Activated CD8-positive, alpha-beta T cell treated with anti-CD3 and anti-CD28 coated beads for 36 hours (primary cell): ENCODE data around the gene TRIM25. TPM values are rescaled to one million over a fixed set of nuclear protein-coding genes. Genes with fewer than 3 reads are reported as not detected.

ENCODE experiments used
- ATAC-seq: fragments of 200-7000 bp; cut with Tn5 transposase; one replicate; pipeline ENCODE4 v1.10.0; 2021; ENCODE audit warnings: mild to moderate bottlenecking, moderate library complexity
- CTCF ChIA-PET: fragments of 350-600 bp; sonication (Branson Sonifier 250); formaldehyde crosslinking; loops from one replicate; lab custom pipeline; 2021; ENCODE audit warnings: antibody characterized with exemption; lab: Charles Lee
- POLR2A ChIA-PET: fragments of 350-600 bp; sonication (Branson Sonifier 250); formaldehyde crosslinking; loops from one replicate; lab custom pipeline; 2021; ENCODE audit warnings: antibody characterized with exemption; lab: Charles Lee
- DNase-seq: peaks from one replicate; pipeline ENCODE4 v3.0.0-alpha.2; 2020
- H3K27ac Mint-ChIP-seq: one replicate; pipeline ENCODE4 v1.8.0; 2021; ENCODE audit warnings: mild to moderate bottlenecking, mixed read lengths
- H3K27me3 Mint-ChIP-seq: one replicate; pipeline ENCODE4 v1.8.0; 2021; ENCODE audit warnings: mixed read lengths
- H3K36me3 Mint-ChIP-seq: one replicate; pipeline ENCODE4 v1.8.0; 2021; ENCODE audit warnings: low read depth, mixed read lengths
- H3K4me1 Mint-ChIP-seq: one replicate; pipeline ENCODE4 v1.8.0; 2021; ENCODE audit warnings: low read depth, mixed read lengths
- H3K4me3 Mint-ChIP-seq: one replicate; pipeline ENCODE4 v1.8.0; 2021; ENCODE audit warnings: mild to moderate bottlenecking, moderate library complexity, mixed read lengths
- H3K9me3 Mint-ChIP-seq: one replicate; pipeline ENCODE4 v1.8.0; 2021; ENCODE audit warnings: mixed read lengths
- CTCF ChIP-seq: fragments of 200-600 bp; IDR thresholded peaks from one replicate; pipeline ENCODE4 v1.8.0; 2022; ENCODE audit warnings: antibody characterized with exemption, mild to moderate bottlenecking
- intact Hi-C: fragments of 100-400 bp; cut with micrococcal nuclease; formaldehyde crosslinking; loops from one replicate; pipeline ENCODE4 v1.10.0; 2022
- total RNA-seq, 2 experiments: library from RNA; stranded (reverse); gene quantifications; one replicate each; pipeline ENCODE4 v1.2.3, GENCODE V29; 2021

The TRIM25 gene
- total RNA-seq, 2 experiments from 2014 or later, result 94.2 to 95.6 TPM

- H3K9me3 Mint-ChIP-seq, result peaks cover 12% of the 10 kb centered on the region
- no peak for TF ChIP-seq CTCF
- POLR2A ChIA-PET, result interaction anchor here (0.7 kb wide), 1 partner anchor 360 kb away, joined by 3 read pairs; no protein-coding TSS in a partner anchor
These were observed 14.7 kb upstream of the TRIM25 start for GRCh38 chr17:56928586-56928985.

GRCh38 chr17:56926704-56927103 lies 12.9 kb upstream of the TRIM25 start:
- POLR2A ChIA-PET, result no interaction called here
- ATAC-seq (no peak), DNase-seq (no peak)
- peaks cover 12% of the 10 kb centered on the region for H3K36me3 Mint-ChIP-seq
- no peak overlapping the region for H3K4me3 Mint-ChIP-seq
- peaks cover 12% of the 10 kb centered on the region for H3K9me3 Mint-ChIP-seq
- intact Hi-C loops, result no loop called here
- TF ChIP-seq CTCF, result no peak
- H3K27ac Mint-ChIP-seq, result no peak overlapping the region
- CTCF ChIA-PET, result no interaction called here
- no peaks in the 10 kb centered on the region for H3K4me1 Mint-ChIP-seq
- H3K27me3 Mint-ChIP-seq, result peaks cover 3% of the 10 kb centered on the region

More at GRCh38 chr17:56928586-56928985, 14.7 kb upstream of the TRIM25 start:
- DNase-seq (no peak), ATAC-seq (no peak)
- peaks cover 14% of the 10 kb centered on the region for H3K36me3 Mint-ChIP-seq
- intact Hi-C loops, result no loop called here
- H3K4me3 Mint-ChIP-seq, result no peak overlapping the region
- H3K27me3 Mint-ChIP-seq, result peaks cover 3% of the 10 kb centered on the region
- no peaks in the 10 kb centered on the region for H3K4me1 Mint-ChIP-seq
- CTCF ChIA-PET, result interaction anchor here (0.9 to 1.5 kb wide), 2 partner anchors 11 to 18 kb away, joined by 3 to 5 read pairs; no protein-coding TSS in a partner anchor
- H3K27ac Mint-ChIP-seq, result no peak overlapping the region

GRCh38 chr17:56926270-56926669 lies 12.4 kb upstream of the TRIM25 start:
- Mint-ChIP-seq H3K27me3 (peaks cover 3% of the 10 kb centered on the region), H3K36me3 (peaks cover 12% of the 10 kb centered on the region), H3K9me3 (peaks cover 11% of the 10 kb centered on the region), H3K4me1 (no peaks in the 10 kb centered on the region), H3K27ac (no peak overlapping the region), H3K4me3 (no peak overlapping the region)
- TF ChIP-seq CTCF, result no peak
- intact Hi-C loops, result no loop called here
- POLR2A ChIA-PET, result no interaction called here
- CTCF ChIA-PET, result interaction anchor here (0.8 kb wide), 1 partner anchor 13 kb away, joined by 3 read pairs; no protein-coding TSS in a partner anchor
- no peak for ATAC-seq
- no peak for DNase-seq

GRCh38 chr17:56925088-56925487 lies 11.2 kb upstream of the TRIM25 start:
- DNase-seq (no peak), ATAC-seq (no peak)
- Mint-ChIP-seq H3K27me3 (peaks cover 3% of the 10 kb centered on the region), H3K4me1 (no peaks in the 10 kb centered on the region), H3K36me3 (peaks cover 3% of the 10 kb centered on the region), H3K9me3 (peaks cover 4% of the 10 kb centered on the region), H3K27ac (no peak overlapping the region), H3K4me3 (no peak overlapping the region)
- ChIA-PET CTCF (no interaction called here), POLR2A (no interaction called here)
- no peak for TF ChIP-seq CTCF
- intact Hi-C loops, result no loop called here

- CTCF ChIA-PET, result interaction anchor here (0.6 to 1.3 kb wide), 3 partner anchors 20 to 605 kb away, joined by 3 to 4 read pairs (median 3); no protein-coding TSS in a partner anchor
- intact Hi-C loops, result no loop called here
- no peak for ATAC-seq
- TF ChIP-seq CTCF, result no peak
- Mint-ChIP-seq H3K36me3 (peaks cover 9% of the 10 kb centered on the region), H3K4me1 (peaks cover 35% of the 10 kb centered on the region), H3K27ac (no peak overlapping the region), H3K9me3 (peaks cover 9% of the 10 kb centered on the region), H3K4me3 (no peak overlapping the region), H3K27me3 (no peaks in the 10 kb centered on the region)
- POLR2A ChIA-PET, result no interaction called here
- DNase-seq, result no peak
These were observed 5.9 kb upstream of the TRIM25 start for GRCh38 chr17:56919717-56920116.
